ENCODE measurements around the gene RBCK1. TPM values are rescaled to one million over a fixed set of nuclear protein-coding genes. Genes with fewer than 3 reads are reported as not detected.
A peak's percentile ranks its signal among the peaks of the same experiment; 100 is the strongest.

Gene RBCK1
- total and polyA plus RNA-seq, 9 of the 15 experiments (the other 6 are each of a cell fraction or from before 2014, with no cell fraction given): 5.9 to 59.3 (median 26.5) TPM

GRCh38 chr20:400454-401275 is 7.4 kb upstream of the RBCK1 start:
- in situ Hi-C loops (cut with MboI): no loop called here
- H2AFZ ChIP-seq (ENCODE audit: low read depth, low read length): peak overlapping the region; percentile 77
- H3K9me1 ChIP-seq (ENCODE audit: control insufficient read depth, insufficient read depth, low read length): no peaks in the 10 kb centered on the region
- POLR2A ChIA-PET: interaction anchor here (0.5 to 8.7 kb wide), 16 partner anchors 10 to 282 kb away, joined by 3 to 95 read pairs (median 3); partner anchors contain the start of gene TRIB3
- ATAC-seq: peak; percentile 48
- H3K4me3 ChIP-seq: no peak overlapping the region
- no TSS peak for BruUV-seq (replicated peaks)
- peak overlapping the region; percentile 46; the same call in 1 of the 2 replicates for H3K4me2 ChIP-seq (ENCODE audit: insufficient read depth, low read length)
- CTCF ChIA-PET (ENCODE audit: low intra/inter-chr PET ratio): no interaction called here
- DNase-seq (ENCODE audit: extremely low read depth in 1 of 4, low spot score in 3 of 4): peak; percentile 44 to 65 (median 52)
- FAIRE-seq: peak; percentile 78
- H4K20me1 ChIP-seq (replicated peaks; ENCODE audit: control insufficient read depth, insufficient read depth, low read length): no peaks in the 10 kb centered on the region
- H3K9ac ChIP-seq (ENCODE audit: insufficient read depth in 1 of 2, low read depth in 2 of 2, low read length in 2 of 2): peak overlapping the region; percentile 44 to 55; a peak in 3 of 4 replicates
- H3K36me3 ChIP-seq (ENCODE audit: control insufficient read depth, insufficient read depth, low read length): peaks cover 24% of the 10 kb centered on the region; the same call in 2 of the 3 replicates
- H3K79me2 ChIP-seq (ENCODE audit: control insufficient read depth, insufficient read depth, low read length): no peaks in the 10 kb centered on the region
- H3K27ac ChIP-seq (ENCODE audit: extremely low read depth, low read depth, low read length): peak overlapping the region; percentile 70
- intact Hi-C loops (cut with micrococcal nuclease): loop anchor here (5.0 kb wide), 1 partner anchor 62 kb away; the partner anchor contains the start of gene TBC1D20
- no peaks in the 10 kb centered on the region for H3K27me3 ChIP-seq (ENCODE audit: control insufficient read depth in 2 of 2, insufficient read depth in 2 of 2, low read length in 2 of 2)
- H3K9me3 ChIP-seq (replicated peaks; ENCODE audit: control insufficient read depth, insufficient read depth, low read depth, low read length): 0 out of 2 replicates have a peak, but pooled peaks cover 3% of the 10 kb centered on the region
- 24% methylated on average over 5 of the region's 5 CpGs for WGBS (ENCODE audit: insufficient coverage, low coverage, missing lambda C conversion rate)
- H3K4me1 ChIP-seq (replicated peaks in 1 of 2; ENCODE audit: control insufficient read depth in 2 of 2, insufficient read depth in 2 of 2, low read length in 2 of 2): peaks cover 7 to 30% of the 10 kb centered on the region in 2 experiments; a peak in 4 of 5 replicates
- TF ChIP-seq TCF3 (CRISPR knock-in tag; IDR thresholded peaks at IDR 0.05): peak; percentile 24; the same call in 1 of the 2 replicates
- no peak for TF ChIP-seq ZBTB9 (CRISPR knock-in tag; IDR thresholded peaks at IDR 0.05)
- peak; percentile 16; the same call in 1 of the 2 replicates for TF ChIP-seq ARID1B (IDR thresholded peaks at IDR 0.05)
- no peak for TF ChIP-seq SMARCA5 (IDR thresholded peaks at IDR 0.05)
- TF ChIP-seq SMARCC2 (IDR thresholded peaks at IDR 0.05; ENCODE audit: low read depth): no peak
- TF ChIP-seq ILK (tag; IDR thresholded peaks at IDR 0.05; ENCODE audit: borderline replicate concordance, low read depth): no peak
- TF ChIP-seq SP1 (CRISPR knock-in tag; IDR thresholded peaks at IDR 0.05): peak; percentile 35; the same call in 1 of the 2 replicates
- peak; percentile 43; the same call in 1 of the 2 replicates for TF ChIP-seq MAFK (IDR thresholded peaks at IDR 0.05; ENCODE audit: low read length)
- peak; percentile 84 for TF ChIP-seq ZNF589 (CRISPR knock-in tag; IDR thresholded peaks at IDR 0.05; ENCODE audit: low read depth)
- peak; percentile 68 for TF ChIP-seq ZNF592 (IDR thresholded peaks at IDR 0.05)
